Erythroblast (primary cell): ENCODE results near the gene CEP131.

Experiments used
- DNase-seq, 2 experiments: peaks; one replicate each; lab custom pipeline; 2025; lab: John Stamatoyannopoulos, UW
- GATA1 ChIP-seq: IDR thresholded peaks from 2 replicates; pipeline ENCODE4 v1.6.1; 2011; ENCODE audit warnings: low read depth, mild to moderate bottlenecking, control low read depth, low read length, moderate library complexity
- POLR2A ChIP-seq: IDR thresholded peaks from 2 replicates; pipeline ENCODE4 v1.6.1; 2011; ENCODE audit warnings: mild to moderate bottlenecking, low read length

Gene CEP131

DNA sequence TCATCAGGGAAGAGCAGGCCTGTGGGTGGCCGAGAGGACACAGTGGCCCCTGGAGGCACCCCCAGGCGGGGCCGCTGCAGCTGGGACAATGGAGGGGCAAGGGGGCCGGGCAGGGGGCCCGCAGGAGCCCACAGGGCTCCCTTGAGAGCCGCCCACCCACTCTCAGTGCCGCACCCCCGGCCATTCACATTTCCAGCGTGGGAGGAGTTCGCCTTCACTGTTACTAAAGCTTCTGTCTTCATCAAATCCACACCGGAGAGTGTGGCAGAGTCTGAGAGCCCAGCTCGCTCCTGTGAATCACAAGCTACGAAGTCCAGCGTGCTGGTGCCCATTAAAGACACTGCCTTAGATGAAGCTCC lies 78.4 kb downstream of the CEP131 start:
- TF ChIP-seq GATA1 = no peak
- TF ChIP-seq POLR2A = no peak
- no peak for DNase-seq

DNA sequence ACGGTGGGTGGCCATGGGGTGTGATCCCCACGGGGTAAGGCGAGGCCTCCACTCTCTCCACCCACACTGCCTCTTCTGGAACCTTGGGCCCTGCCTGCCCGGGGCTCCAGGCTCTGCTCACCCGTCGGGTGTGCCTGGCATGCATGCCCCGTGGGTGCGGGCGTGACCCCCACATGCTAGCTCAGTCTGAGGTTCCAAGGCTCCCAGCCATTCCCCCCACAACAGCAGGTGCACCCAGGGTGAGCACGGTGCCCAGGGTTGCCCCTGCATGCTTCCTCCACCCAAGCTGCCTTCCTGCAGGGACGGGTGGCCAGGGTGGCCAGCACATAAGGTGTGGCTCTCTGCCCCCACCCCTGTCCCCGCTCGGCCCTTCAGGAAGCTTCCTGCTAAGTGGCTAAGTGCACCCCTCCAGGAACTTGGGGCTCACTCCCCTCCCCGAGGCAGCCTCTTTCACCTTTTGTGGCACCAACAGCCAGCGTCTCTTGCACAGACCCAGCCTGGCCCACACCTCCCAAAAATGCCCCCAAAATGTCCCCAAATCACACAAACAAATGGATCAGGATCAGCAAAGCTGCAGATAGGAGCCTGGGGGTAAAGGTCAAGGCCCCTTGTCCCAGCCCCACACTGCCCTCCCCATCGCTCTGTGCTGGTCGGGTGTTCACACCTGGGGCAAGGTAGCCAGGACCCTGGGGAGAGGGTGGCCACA lies 78.9 kb downstream of the CEP131 start:
- no peak for DNase-seq
- TF ChIP-seq POLR2A (no peak), GATA1 (no peak)

DNA sequence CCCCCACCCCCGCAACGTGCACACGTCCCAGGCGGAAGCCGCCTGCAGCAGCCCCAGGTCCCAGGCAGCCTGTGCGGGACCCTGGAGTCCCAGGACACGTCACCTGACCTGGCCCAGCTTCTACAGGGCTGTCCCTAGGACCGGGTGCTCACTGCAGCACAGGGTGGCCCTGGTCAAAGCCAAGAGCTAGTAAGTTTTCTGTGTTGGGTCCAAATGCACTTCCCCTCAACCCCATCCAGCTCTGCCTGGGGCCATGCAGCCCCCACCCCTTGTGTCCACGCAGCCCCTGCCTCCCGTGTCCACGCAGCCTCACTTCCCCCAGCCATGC lies 79.6 kb downstream of the CEP131 start:
- TF ChIP-seq GATA1 (no peak), POLR2A (no peak)
- DNase-seq = no peak

DNA sequence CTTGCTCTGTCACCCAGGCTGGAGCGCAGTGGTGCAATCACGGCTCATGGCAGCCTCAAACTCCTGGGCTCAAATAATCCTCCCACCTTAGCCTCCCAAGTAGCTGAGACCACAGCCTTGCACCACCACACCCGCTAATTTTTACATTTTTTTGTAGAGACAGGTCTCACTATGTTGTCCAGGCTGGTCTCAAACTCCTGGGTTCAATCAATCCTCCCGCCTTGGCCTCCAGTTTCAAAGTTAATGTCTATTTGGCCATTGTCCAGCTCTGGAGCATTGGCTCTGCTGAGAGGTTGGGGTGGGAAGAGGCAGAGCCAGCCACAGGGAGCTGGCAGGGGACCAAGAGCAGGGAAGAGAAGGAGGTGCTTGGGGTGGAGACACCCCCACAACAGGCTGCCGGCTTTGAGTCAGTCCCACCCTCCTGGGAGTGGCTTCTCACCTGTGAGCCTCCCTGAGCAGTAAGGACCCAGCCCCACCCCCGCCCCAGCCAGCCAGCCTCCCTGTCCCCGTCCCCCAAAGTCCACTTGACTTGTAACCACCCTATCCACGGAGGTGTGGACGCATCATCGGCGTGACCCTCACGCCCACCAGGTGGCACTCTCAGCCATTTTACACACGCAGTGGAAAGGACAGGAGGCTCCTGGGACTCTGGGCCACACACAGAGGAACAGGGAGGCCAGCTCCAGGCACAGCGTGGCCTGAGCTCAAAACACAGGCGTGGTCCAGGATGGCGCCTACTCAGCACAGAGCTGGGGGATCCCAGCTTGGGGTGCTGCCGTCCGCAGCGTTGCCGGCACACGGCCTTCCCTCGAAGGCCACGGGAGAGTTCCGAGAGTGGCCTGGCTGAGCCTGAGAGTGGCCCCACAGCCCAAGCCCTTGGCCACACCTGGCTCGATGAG lies 80.2 kb downstream of the CEP131 start:
- DNase-seq = peak; percentile 66 to 77

DNA sequence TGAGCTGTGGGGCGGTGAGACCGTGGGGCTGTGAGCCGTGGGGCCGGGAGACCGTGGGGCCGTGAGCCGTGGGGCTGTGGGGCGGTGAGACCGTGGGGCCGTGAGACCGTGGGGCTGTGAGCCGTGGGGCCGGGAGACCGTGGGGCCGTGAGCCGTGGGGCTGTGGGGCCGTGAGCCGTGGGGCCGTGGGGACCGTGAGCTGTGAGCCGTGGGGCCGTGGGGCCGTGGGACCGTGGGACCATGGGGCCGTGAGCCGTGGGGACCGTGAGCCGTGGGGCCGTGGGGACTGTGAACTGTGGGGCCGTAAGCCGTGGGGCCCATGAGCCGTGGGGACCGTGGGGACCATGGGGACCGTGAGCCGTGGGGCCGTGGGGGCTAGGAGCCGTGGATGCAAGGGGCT lies 82.1 kb downstream of the CEP131 start:
- TF ChIP-seq GATA1 (no peak), POLR2A (no peak)
- DNase-seq = no peak

More for the DNA sequence above, 80.2 kb downstream of the CEP131 start:
- TF ChIP-seq GATA1 = no peak
- no peak for TF ChIP-seq POLR2A

DNA sequence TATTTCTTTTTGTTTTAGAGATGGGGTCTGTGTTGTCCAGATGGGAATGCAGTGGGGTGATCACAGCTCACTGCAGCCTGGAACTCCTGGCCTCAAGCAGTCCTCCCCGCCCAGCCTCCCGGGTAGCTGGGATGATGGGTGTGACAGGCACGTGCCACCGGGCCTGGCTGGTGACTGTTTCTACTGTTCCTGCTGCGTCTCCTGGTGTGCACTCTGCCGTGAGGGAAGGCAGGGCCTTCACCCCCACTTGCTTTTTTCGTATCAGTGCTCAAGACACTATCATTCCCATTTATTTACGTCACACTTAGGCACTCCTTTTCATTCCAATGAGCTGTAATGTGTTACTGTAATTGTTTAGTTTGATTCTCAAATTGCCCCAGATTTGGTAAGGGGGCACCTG lies 82.7 kb downstream of the CEP131 start:
- TF ChIP-seq GATA1 (no peak), POLR2A (no peak)
- DNase-seq = no peak
